IPS-NIHi11 (cell line): ENCODE results near the gene KLHDC7B.

Experiments used
- DNase-seq: peaks from one replicate; pipeline ENCODE4 v3.0.0; 2012; ENCODE audit warnings: mixed read lengths, low spot score

Gene KLHDC7B

GRCh38 chr22:50573491-50574382 lies 28.0 kb downstream of the KLHDC7B start:
- no peak for DNase-seq

GRCh38 chr22:50574383-50574755 lies 28.7 kb downstream of the KLHDC7B start:
- no peak for DNase-seq

GRCh38 chr22:50575426-50575941 lies 29.8 kb downstream of the KLHDC7B start:
- no peak for DNase-seq

GRCh38 chr22:50576070-50576469 lies 30.4 kb downstream of the KLHDC7B start:
- DNase-seq: no peak

GRCh38 chr22:50576806-50577696 lies 31.4 kb downstream of the KLHDC7B start:
- DNase-seq: no peak

- DNase-seq: no peak
Observed at GRCh38 chr22:50577697-50577986, 31.9 kb downstream of the KLHDC7B start.

- peak; percentile 34 for DNase-seq
Observed at GRCh38 chr22:50577987-50578775, 32.5 kb downstream of the KLHDC7B start, which contains the start of gene CPT1B. TSS of gene CPT1B (minus strand) at chr22:50578427. CDS start at chr22:50577915, 512 bp downstream.

GRCh38 chr22:50578776-50579310 lies 33.1 kb downstream of the KLHDC7B start:
- no peak for DNase-seq

GRCh38 chr22:50579752-50580151 lies 34.1 kb downstream of the KLHDC7B start:
- no peak for DNase-seq

- DNase-seq: no peak
Observed at GRCh38 chr22:50581031-50581949, 35.6 kb downstream of the KLHDC7B start.

- DNase-seq: no peak
Observed at GRCh38 chr22:50581950-50582492, 36.3 kb downstream of the KLHDC7B start.

- peak; percentile 99 for DNase-seq
Observed at GRCh38 chr22:50582493-50583293, 37.0 kb downstream of the KLHDC7B start, which contains the start of gene CHKB. TSS of gene CHKB (minus strand) at chr22:50582849. CDS start at chr22:50582781, 68 bp downstream.

- peak; percentile 30 for DNase-seq
Observed at GRCh38 chr22:50583294-50583861, 37.7 kb downstream of the KLHDC7B start.

GRCh38 chr22:50584106-50585096 lies 38.7 kb downstream of the KLHDC7B start:
- DNase-seq: no peak

- no peak for DNase-seq
Observed at GRCh38 chr22:50585238-50585637, 39.5 kb downstream of the KLHDC7B start.

GRCh38 chr22:50585781-50586180 lies 40.1 kb downstream of the KLHDC7B start:
- no peak for DNase-seq

GRCh38 chr22:50586416-50586815 lies 40.7 kb downstream of the KLHDC7B start:
- no peak for DNase-seq

GRCh38 chr22:50587407-50587806 lies 41.7 kb downstream of the KLHDC7B start:
- no peak for DNase-seq
